Testis (tissue), 3 donors: ENCODE results near the gene MVD. TPM values are rescaled to one million over a fixed set of nuclear protein-coding genes. Genes with fewer than 3 reads are reported as not detected.

Source experiments
- DNase-seq: peaks from one replicate; pipeline ENCODE4 v3.0.0-alpha.2; 2019
- H3K27ac ChIP-seq, 2 donors: fragments of 200-600 bp; sonication (generic); one replicate each; pipeline ENCODE4 v1.5.1; 2019
- H3K27me3 ChIP-seq: fragments of 200-600 bp; sonication (generic); one replicate; pipeline ENCODE4 v1.5.1; 2019
- H3K36me3 ChIP-seq: fragments of 200-600 bp; sonication (generic); one replicate; pipeline ENCODE4 v1.5.1; 2017; ENCODE audit warnings: low read depth; ENCODE audit errors: missing control alignments
- H3K4me1 ChIP-seq: fragments of 200-600 bp; sonication (generic); one replicate; pipeline ENCODE4 v1.5.1; 2019
- H3K4me3 ChIP-seq, 2 donors: fragments of 200-600 bp; sonication (generic); one replicate each; pipeline ENCODE4 v1.5.1; 2017 to 2019
- H3K9me3 ChIP-seq: fragments of 200-600 bp; sonication (generic); one replicate; pipeline ENCODE4 v1.5.1; 2017
- CTCF ChIP-seq, 3 experiments: fragments of 450-650 bp in 2 of 3; fragments of 200-600 bp in 1 of 3; sonication (generic) in 1 of 3; IDR thresholded peaks; one replicate each; pipeline ENCODE4 v1.5.1; 2016 to 2019; ENCODE audit warnings: antibody characterized with exemption in 3 of 3, mild to moderate bottlenecking in 2 of 3, moderate library complexity in 1 of 3
- POLR2A ChIP-seq: fragments of 450-650 bp; IDR thresholded peaks from one replicate; pipeline ENCODE4 v1.6.1; 2017; ENCODE audit warnings: antibody characterized with exemption, mild to moderate bottlenecking, moderate library complexity
- WGBS, 2 donors: methylation state at CpG; one replicate each; pipeline ENCODE4 v1.1.5; 2018; 5-methylcytosine and 5-hydroxymethylcytosine counted together
- intact Hi-C: fragments of 100-400 bp; cut with DNase I; formaldehyde crosslinking; loops from one replicate; pipeline ENCODE4 v1.15.1; 2023; ENCODE audit warnings: low total_unique reads
- polyA plus RNA-seq: library from polyadenylated mRNA; stranded (reverse); fragments of 350-450 nt; fragmentation: Illumina TruSeq; extraction: RNeasy Lipid Tissue Mini Kit (QIAGEN cat#74804); gene quantifications from one replicate; pipeline ENCODE4 v1.2.3, GENCODE V29; 2014; ENCODE audit warnings: low read depth, low replicate concordance; ENCODE audit not compliant: insufficient read depth
- total RNA-seq, 2 donors: library from RNA; depleted of rRNA; stranded (reverse); fragments of >200 nt; gene quantifications; one replicate each; pipeline ENCODE4 v1.2.3, GENCODE V29; 2016

Gene MVD
- total and polyA plus RNA-seq, 3 donors from 2014 or later, result 46.6 to 100 (median 56.1) TPM

DNA sequence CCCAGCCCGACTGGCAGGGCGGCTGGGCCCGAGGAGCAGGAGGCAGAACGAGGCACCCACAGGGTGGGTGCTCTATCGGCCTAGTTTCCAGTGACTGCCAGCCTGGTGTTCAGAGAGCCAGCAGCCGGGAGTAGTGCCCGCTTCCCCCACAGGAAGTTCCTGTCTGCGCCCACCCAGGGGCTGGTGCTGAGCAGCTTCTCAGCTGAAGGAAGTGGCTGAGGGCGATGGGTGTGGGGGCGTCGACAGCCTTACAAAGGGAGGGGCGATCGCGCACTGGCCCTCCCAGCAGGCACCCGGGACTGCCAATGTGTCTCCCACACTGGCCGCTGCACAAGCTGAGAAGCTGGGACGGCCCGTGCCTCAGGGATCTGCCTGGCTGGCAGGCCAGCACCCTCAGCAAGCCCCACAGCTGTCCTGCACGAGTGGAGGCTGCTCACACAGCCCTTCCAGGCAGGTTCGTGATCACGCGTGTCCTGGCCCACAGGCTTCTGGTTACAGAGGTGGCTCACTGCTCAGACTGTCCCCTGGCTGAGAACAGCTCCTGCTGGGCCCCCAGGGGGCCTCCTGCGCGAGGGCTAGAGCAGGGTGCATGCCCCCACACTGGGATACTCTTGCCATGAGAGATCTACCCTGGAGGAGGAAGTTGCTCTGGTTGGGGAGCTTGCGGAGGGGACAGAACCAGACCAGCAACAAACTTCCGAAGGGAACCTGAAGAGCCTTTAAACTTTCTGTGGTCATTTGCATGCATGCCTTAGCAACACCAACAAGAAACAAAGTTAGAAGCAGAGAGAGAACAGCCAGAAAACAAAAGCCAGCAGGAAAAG lies 40.8 kb upstream of the MVD start:
- Histone ChIP-seq H3K36me3 (no peaks in the 10 kb centered on the region), H3K4me1 (peaks cover 28% of the 10 kb centered on the region), H3K4me3 (no peak overlapping the region), H3K27me3 (no peaks in the 10 kb centered on the region), H3K27ac (peak overlapping the region in 1 of 2 donors; percentile 53), H3K9me3 (no peaks in the 10 kb centered on the region)
- 68 to 82% methylated on average over 9 to 26 of the region's 26 CpGs for WGBS, 2 donors
- no peak for DNase-seq
- TF ChIP-seq CTCF (IDR thresholded peaks at IDR 0.05) (no peak), POLR2A (no peak)
- intact Hi-C loops, result no loop called here

GRCh38 chr16:88702371-88703210 lies 39.7 kb upstream of the MVD start:
- intact Hi-C loops, result no loop called here
- 86 to 89% methylated on average over 31 of the region's 31 CpGs for WGBS, 2 donors
- no peak overlapping the region for H3K4me3 ChIP-seq

GRCh38 chr16:88701581-88702370 lies 38.9 kb upstream of the MVD start:
- intact Hi-C loops, result no loop called here
- H3K4me3 ChIP-seq, result no peak overlapping the region
- no peak for DNase-seq
- TF ChIP-seq CTCF (IDR thresholded peaks at IDR 0.05) (no peak), POLR2A (no peak)
- H3K27ac ChIP-seq, result no peak overlapping the region
- no peaks in the 10 kb centered on the region for H3K27me3 ChIP-seq
- no peaks in the 10 kb centered on the region for H3K36me3 ChIP-seq
- peaks cover 21% of the 10 kb centered on the region for H3K4me1 ChIP-seq
- 84 to 87% methylated on average over 16 to 30 of the region's 30 CpGs for WGBS, 2 donors
- no peaks in the 10 kb centered on the region for H3K9me3 ChIP-seq

More at GRCh38 chr16:88702371-88703210, 39.7 kb upstream of the MVD start:
- peaks cover 28% of the 10 kb centered on the region for H3K4me1 ChIP-seq
- no peak for DNase-seq
- no peak overlapping the region for H3K27ac ChIP-seq
- no peaks in the 10 kb centered on the region for H3K9me3 ChIP-seq
- TF ChIP-seq CTCF (IDR thresholded peaks at IDR 0.05) (no peak), POLR2A (no peak)
- no peaks in the 10 kb centered on the region for H3K27me3 ChIP-seq
- H3K36me3 ChIP-seq, result no peaks in the 10 kb centered on the region

GRCh38 chr16:88700636-88701482 lies 38.0 kb upstream of the MVD start:
- Histone ChIP-seq H3K4me3 (no peak overlapping the region), H3K27ac (no peak overlapping the region), H3K27me3 (no peaks in the 10 kb centered on the region), H3K4me1 (peaks cover 20% of the 10 kb centered on the region), H3K36me3 (no peaks in the 10 kb centered on the region), H3K9me3 (no peaks in the 10 kb centered on the region)
- no peak for TF ChIP-seq CTCF (IDR thresholded peaks at IDR 0.05)
- no peak for TF ChIP-seq POLR2A
- peak; percentile 80 for DNase-seq
- WGBS, 2 donors, result 53 to 65% methylated on average over 23 to 42 of the region's 42 CpGs
- intact Hi-C loops, result no loop called here
